HG03575 (cell line): ENCODE data around the gene PCDHA6.
"Not testable (repeated sequence)": the region's sequence is repeated elsewhere in the genome, so short reads cannot be mapped to it uniquely, and the experiment has no call there.

Experiments
- ATAC-seq: cut with Tn5 transposase; IDR thresholded peaks from one replicate; pipeline ENCODE4 v1.9.1; 2021; ENCODE audit not compliant: unreplicated experiment, insufficient number of reproducible peaks, low FRiP score; ENCODE audit errors: extremely low read depth

The PCDHA6 gene

GRCh38 chr5:140855772-140856674 lies 28.3 kb downstream of the PCDHA6 start, which contains the start of gene PCDHA10:
Gene PCDHA10, plus strand, starts transcription at chr5:140855897. Its CDS starts 152 bp downstream, at chr5:140856049.
- ATAC-seq, result no peak

- no peak for ATAC-seq
Measured at GRCh38 chr5:140857177-140857986, 29.6 kb downstream of the PCDHA6 start.

GRCh38 chr5:140857987-140858240 lies 30.2 kb downstream of the PCDHA6 start:
- ATAC-seq, result no peak

- no peak for ATAC-seq
Measured at GRCh38 chr5:140862441-140863295, 34.9 kb downstream of the PCDHA6 start.

- ATAC-seq, result no peak
Measured at GRCh38 chr5:140868721-140869554, 41.2 kb downstream of the PCDHA6 start, which contains the start of gene PCDHA11. Gene PCDHA11, plus strand, starts transcription at chr5:140868957. Its CDS starts 147 bp downstream, at chr5:140869104.

GRCh38 chr5:140869555-140869886 lies 41.8 kb downstream of the PCDHA6 start:
- ATAC-seq, result no peak

GRCh38 chr5:140870221-140871201 lies 42.8 kb downstream of the PCDHA6 start:
- no peak for ATAC-seq

GRCh38 chr5:140875085-140876065 lies 47.6 kb downstream of the PCDHA6 start, which contains the start of gene PCDHA12:
Gene PCDHA12, plus strand, starts transcription at chr5:140875308. Its CDS starts 165 bp downstream, at chr5:140875473.
- ATAC-seq, result no peak

GRCh38 chr5:140876541-140877261 lies 48.9 kb downstream of the PCDHA6 start:
- ATAC-seq, result not testable (repeated sequence)

- ATAC-seq, result no peak
Measured at GRCh38 chr5:140877262-140877581, 49.5 kb downstream of the PCDHA6 start.
